Tibial nerve (tissue), 3 donors: Measurements from ENCODE around the gene NPEPPS.

Experiments used
- CTCF ChIP-seq, 5 experiments: fragments of 200-600 bp in 3 of 5; fragments of 450-650 bp in 2 of 5; sonication (generic) in 3 of 5; IDR thresholded peaks; one replicate each; pipeline ENCODE4 v1.5.1; 2016 to 2019; ENCODE audit warnings: antibody characterized with exemption in 5 of 5, mild to moderate bottlenecking in 3 of 5, moderate library complexity in 2 of 5
- POLR2A ChIP-seq, 2 donors: fragments of 450-650 bp; IDR thresholded peaks; one replicate each; pipeline ENCODE4 v1.6.1; 2017; ENCODE audit warnings: antibody characterized with exemption in 2 of 2, mild to moderate bottlenecking in 2 of 2, moderate library complexity in 2 of 2

- peak in 2 of 5 experiments; percentile 78 to 84 for TF ChIP-seq CTCF (IDR thresholded peaks at IDR 0.05)
- peak; percentile 13 to 64 for TF ChIP-seq POLR2A (IDR thresholded peaks at IDR 0.05)
These were observed 118.5 kb downstream of the NPEPPS start, which contains the start of gene KPNB1 for GRCh38 chr17:47649153-47649971.
